SK-N-SH (cell line): ENCODE data around the gene PODXL. TPM values are rescaled to one million over a fixed set of nuclear protein-coding genes. Genes with fewer than 3 reads are reported as not detected.

Experiments used
- CTCF ChIA-PET: fragments of 300-600, 350-600 bp; formaldehyde crosslinking; extraction: SDS; loops from one replicate; lab custom pipeline; 2021; lab: Yijun Ruan, JAX
- POLR2A ChIA-PET: fragments of 350-600 bp; sonication (Branson Sonifier 250); formaldehyde crosslinking; extraction: SDS; loops from one replicate; lab custom pipeline; 2020; ENCODE audit warnings: antibody characterized with exemption, inconsistent platforms; lab: Yijun Ruan, JAX
- DNase-seq: peaks from one replicate; pipeline ENCODE4 v3.0.0; 2012
- H2AFZ ChIP-seq: fragments of 200-600 bp; sonication (generic); 2 replicates; pipeline ENCODE4 v1.8.1; 2016; ENCODE audit warnings: antibody characterized with exemption, mild to moderate bottlenecking, low read depth
- H3F3A ChIP-seq: fragments of 200-600 bp; sonication (generic); replicated peaks from 2 replicates; pipeline ENCODE3; 2016; ENCODE audit warnings: antibody characterized with exemption, mild to moderate bottlenecking; ENCODE audit not compliant: insufficient read depth
- H3K27ac ChIP-seq, 2 experiments: fragments of 200-500 bp in 1 of 2; fragments of 200-600 bp in 1 of 2; sonication (Bioruptor generic) in 1 of 2; sonication (generic), shearing (Covaris generic) in 1 of 2; 2 replicates each; pipeline versions ENCODE4 v1.5.1 to v1.6.1; 2014 to 2016; ENCODE audit warnings: low read depth in 2 of 2, inconsistent platforms in 1 of 2, low read length in 1 of 2, mild to moderate bottlenecking in 1 of 2, mixed read lengths in 1 of 2
- H3K27me3 ChIP-seq: fragments of 200-600 bp; sonication (generic), shearing (Covaris generic); 2 replicates; pipeline ENCODE4 v1.6.1; 2016; ENCODE audit warnings: mixed run types; ENCODE audit not compliant: insufficient read depth
- H3K36me3 ChIP-seq, 2 experiments: fragments of 200-500 bp in 1 of 2; fragments of 200-600 bp in 1 of 2; sonication (Bioruptor generic) in 1 of 2; sonication (generic) in 1 of 2; replicated peaks in 1 of 2; 2 replicates each; pipeline versions ENCODE3 to v1.5.1; 2014 to 2016; ENCODE audit warnings: low read length in 1 of 2, mild to moderate bottlenecking in 1 of 2; ENCODE audit not compliant: insufficient read depth in 2 of 2, control insufficient read depth in 1 of 2
- H3K4me1 ChIP-seq, 2 experiments: fragments of 200-500 bp in 1 of 2; fragments of 200-600 bp in 1 of 2; sonication (Bioruptor generic) in 1 of 2; sonication (generic), shearing (Covaris generic) in 1 of 2; 2 replicates each; pipeline versions ENCODE4 v1.5.1 to v1.6.1; 2014 to 2016; ENCODE audit warnings: low read depth in 1 of 2, low read length in 1 of 2, mixed run types in 1 of 2; ENCODE audit not compliant: insufficient read depth in 2 of 2, control insufficient read depth in 1 of 2
- H3K4me2 ChIP-seq: fragments of 200-600 bp; sonication (generic), shearing (Covaris generic); 2 replicates; pipeline ENCODE4 v1.6.1; 2017; ENCODE audit warnings: mixed run types
- H3K4me3 ChIP-seq, 2 experiments: fragments of 200-500 bp in 1 of 2; fragments of 200-600 bp in 1 of 2; sonication (Bioruptor generic) in 1 of 2; sonication (generic), shearing (Covaris generic) in 1 of 2; 2 replicates each; pipeline versions ENCODE4 v1.5.1 to v1.8.1; 2014 to 2016; ENCODE audit warnings: low read depth in 2 of 2, inconsistent platforms in 1 of 2, low read length in 1 of 2, mild to moderate bottlenecking in 1 of 2, mixed read lengths in 1 of 2, moderate library complexity in 1 of 2
- H3K79me2 ChIP-seq: fragments of 200-600 bp; sonication (generic); 2 replicates; pipeline ENCODE4 v1.8.1; 2017; ENCODE audit warnings: mild to moderate bottlenecking; ENCODE audit not compliant: insufficient read depth
- H3K9ac ChIP-seq: fragments of 200-600 bp; sonication (generic); 2 replicates; pipeline ENCODE4 v1.6.1; 2017; ENCODE audit warnings: mixed run types
- H3K9me2 ChIP-seq: fragments of 200-600 bp; sonication (generic); 2 replicates; pipeline ENCODE4 v1.6.1; 2017; ENCODE audit warnings: mixed run types
- H3K9me3 ChIP-seq: fragments of 200-600 bp; sonication (generic); 2 replicates; pipeline ENCODE4 v1.6.1; 2017; ENCODE audit warnings: mixed run types, mild to moderate bottlenecking, moderate library complexity
- H4K20me1 ChIP-seq: fragments of 200-600 bp; sonication (generic); 2 replicates; pipeline ENCODE4 v1.6.1; 2017; ENCODE audit warnings: mild to moderate bottlenecking, mixed run types; ENCODE audit not compliant: insufficient read depth
- CHD2 ChIP-seq: fragments of 150-350 bp; IDR thresholded peaks from 2 replicates; pipeline ENCODE4 v1.6.1; 2018; ENCODE audit warnings: low read length; ENCODE audit not compliant: partially characterized antibody
- CTCF ChIP-seq: fragments of 200-600 bp; sonication (generic); IDR thresholded peaks from 2 replicates; pipeline ENCODE4 v1.6.1; 2017; ENCODE audit warnings: antibody characterized with exemption, mild to moderate bottlenecking, moderate library complexity
- ELF1 ChIP-seq: IDR thresholded peaks from 2 replicates; pipeline ENCODE4 v1.4.0; 2012
- EP300 ChIP-seq, 2 experiments: IDR thresholded peaks; 2 replicates each; pipeline versions ENCODE4 v1.4.0 to v1.6.1; 2012; ENCODE audit warnings: borderline replicate concordance in 1 of 2, low read depth in 1 of 2, low read length in 1 of 2
- EZH2phosphoT487 ChIP-seq: fragments of 200-600 bp; sonication (generic); IDR thresholded peaks from 2 replicates; pipeline ENCODE4 v1.6.1; 2017; ENCODE audit warnings: low read depth, mixed run types, mild to moderate bottlenecking, antibody characterized with exemption, moderate library complexity, borderline replicate concordance
- FOSL2 ChIP-seq: IDR thresholded peaks from 2 replicates; pipeline ENCODE4 v1.4.0; 2012; ENCODE audit warnings: low read depth, mild to moderate bottlenecking, moderate library complexity, borderline replicate concordance
- FOXM1 ChIP-seq: IDR thresholded peaks from 2 replicates; pipeline ENCODE4 v1.4.0; 2012; ENCODE audit warnings: low read depth, mild to moderate bottlenecking
- GATA2 ChIP-seq: sonication (generic); formaldehyde crosslinking; IDR thresholded peaks from 2 replicates; pipeline ENCODE4 v1.5.0; 2020; ENCODE audit warnings: mild to moderate bottlenecking, missing genetic modification reagents
- IRF3 ChIP-seq: fragments of 150-350 bp; IDR thresholded peaks from 2 replicates; pipeline ENCODE4 v1.6.1; 2016; ENCODE audit warnings: mild to moderate bottlenecking, low read depth, low read length
- NFIC ChIP-seq: IDR thresholded peaks from 2 replicates; pipeline ENCODE4 v1.4.0; 2012; ENCODE audit warnings: borderline replicate concordance
- NRF1 ChIP-seq: IDR thresholded peaks from 2 replicates; pipeline ENCODE4 v1.6.1; 2012; ENCODE audit warnings: low read depth, mild to moderate bottlenecking, low read length
- PBX3 ChIP-seq: IDR thresholded peaks from 2 replicates; pipeline ENCODE4; 2012
- POLR2AphosphoS5 ChIP-seq: IDR thresholded peaks from 2 replicates; pipeline ENCODE4 v1.6.1; 2012; ENCODE audit warnings: low read depth, low read length
- RCOR1 ChIP-seq: fragments of 150-350 bp; IDR thresholded peaks from 2 replicates; pipeline ENCODE4 v1.6.1; 2017; ENCODE audit warnings: antibody characterized with exemption, low read length
- REST ChIP-seq: IDR thresholded peaks from 2 replicates; pipeline ENCODE4 v1.6.1; 2012; ENCODE audit warnings: mild to moderate bottlenecking, low read depth, low read length, moderate library complexity
- SMC3 ChIP-seq: IDR thresholded peaks from 2 replicates; pipeline ENCODE4 v1.6.1; 2012; ENCODE audit warnings: low read depth, low read length, improper control_type of control experiment
- USF1 ChIP-seq: IDR thresholded peaks from 2 replicates; pipeline ENCODE4 v1.4.0; 2012; ENCODE audit warnings: low read depth, borderline replicate concordance
- YY1 ChIP-seq: IDR thresholded peaks from 2 replicates; pipeline ENCODE4 v1.4.0; 2012; ENCODE audit warnings: low read depth, mild to moderate bottlenecking
- WGBS: methylation state at CpG from one replicate; pipeline ENCODE4 v1.1.6; 2017; ENCODE audit warnings: low lambda C conversion rate; 5-methylcytosine and 5-hydroxymethylcytosine counted together
- polyA plus RNA-seq, 3 experiments: library from polyadenylated mRNA; depleted of rRNA; stranded (reverse); fragments of >200 nt; gene quantifications; 2 replicates each; pipeline ENCODE4 v1.2.3, GENCODE V29; 2012

PODXL gene
- polyA plus RNA-seq, 1 of the 3 experiments (the other 2 are of a cell fraction) = 76.1 TPM

- Histone ChIP-seq H3K4me1 (peaks cover 4 to 14% of the 10 kb centered on the region in 2 experiments; a peak in 2 of 4 replicates), H3K36me3 (peaks cover 31 to 60% of the 10 kb centered on the region in 2 experiments), H3K79me2 (no peaks in the 10 kb centered on the region), H4K20me1 (peaks cover 7% of the 10 kb centered on the region; the same call in 1 of the 2 replicates), H3K4me3 (no peak overlapping the region), H3F3A (peaks cover 87% of the 10 kb centered on the region), H2AFZ (no peak overlapping the region), H3K9me3 (no peaks in the 10 kb centered on the region), H3K27me3 (no peaks in the 10 kb centered on the region), H3K4me2 (no peak overlapping the region), H3K9ac (no peak overlapping the region), H3K27ac (no peak overlapping the region), H3K9me2 (no peaks in the 10 kb centered on the region)
- ChIA-PET CTCF (interaction anchor here (0.6 to 12.9 kb wide), 9 partner anchors 11 to 593 kb away, joined by 3 to 91 read pairs (median 4); no protein-coding TSS in a partner anchor), POLR2A (no interaction called here)
- TF ChIP-seq USF1 = no peak
- TF ChIP-seq NFIC = no peak
- no peak for TF ChIP-seq ELF1
- no peak for TF ChIP-seq IRF3
- TF ChIP-seq EP300 (IDR thresholded peaks at IDR 0.05; ENCODE audit: borderline replicate concordance in 1 of 2, low read depth in 1 of 2, low read length in 1 of 2) = no peak
- no peak for TF ChIP-seq FOSL2
- TF ChIP-seq SMC3 = no peak
- TF ChIP-seq PBX3 = no peak
- no peak for TF ChIP-seq YY1
- no peak for TF ChIP-seq NRF1
- no peak for TF ChIP-seq RCOR1
- no peak for TF ChIP-seq REST
- no peak for TF ChIP-seq CHD2
- no peak for TF ChIP-seq EZH2phosphoT487
- TF ChIP-seq GATA2 (CRISPR knock-in tag) = no peak
- no peak for TF ChIP-seq CTCF
- TF ChIP-seq FOXM1 = no peak
- TF ChIP-seq POLR2AphosphoS5 = no peak
- 95% methylated on average over 4 of the region's 4 CpGs for WGBS
- no peak for DNase-seq
Observed at GRCh38 chr7:131489881-131490280, 66.5 kb downstream of the PODXL start.
